ENCODE data around the gene TMEM14A. TPM values are rescaled to one million over a fixed set of nuclear protein-coding genes. Genes with fewer than 3 reads are reported as not detected.
"Not testable (repeated sequence)": the region's sequence is repeated elsewhere in the genome, so short reads cannot be mapped to it uniquely, and the experiment has no call there.

Gene TMEM14A
- total and polyA plus RNA-seq, 3 donors from 2014 or later = 23.7 to 33.4 (median 27.4) TPM

- 90 to 97% methylated on average over 2 of the region's 2 CpGs for WGBS, 2 donors
- H3K9me3 ChIP-seq = no peaks in the 10 kb centered on the region
- H3K4me1 ChIP-seq = no peaks in the 10 kb centered on the region
- no peaks in the 10 kb centered on the region for H3K36me3 ChIP-seq (ENCODE audit: low read depth, missing control alignments)
- no peak for DNase-seq
- TF ChIP-seq, protein P1, sequence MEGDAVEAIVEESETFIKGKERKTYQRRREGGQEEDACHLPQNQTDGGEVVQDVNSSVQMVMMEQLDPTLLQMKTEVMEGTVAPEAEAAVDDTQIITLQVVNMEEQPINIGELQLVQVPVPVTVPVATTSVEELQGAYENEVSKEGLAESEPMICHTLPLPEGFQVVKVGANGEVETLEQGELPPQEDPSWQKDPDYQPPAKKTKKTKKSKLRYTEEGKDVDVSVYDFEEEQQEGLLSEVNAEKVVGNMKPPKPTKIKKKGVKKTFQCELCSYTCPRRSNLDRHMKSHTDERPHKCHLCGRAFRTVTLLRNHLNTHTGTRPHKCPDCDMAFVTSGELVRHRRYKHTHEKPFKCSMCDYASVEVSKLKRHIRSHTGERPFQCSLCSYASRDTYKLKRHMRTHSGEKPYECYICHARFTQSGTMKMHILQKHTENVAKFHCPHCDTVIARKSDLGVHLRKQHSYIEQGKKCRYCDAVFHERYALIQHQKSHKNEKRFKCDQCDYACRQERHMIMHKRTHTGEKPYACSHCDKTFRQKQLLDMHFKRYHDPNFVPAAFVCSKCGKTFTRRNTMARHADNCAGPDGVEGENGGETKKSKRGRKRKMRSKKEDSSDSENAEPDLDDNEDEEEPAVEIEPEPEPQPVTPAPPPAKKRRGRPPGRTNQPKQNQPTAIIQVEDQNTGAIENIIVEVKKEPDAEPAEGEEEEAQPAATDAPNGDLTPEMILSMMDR (IDR thresholded peaks at IDR 0.05) = no peak
- no peak for TF ChIP-seq POLR2A (IDR thresholded peaks at IDR 0.05)
- no peaks in the 10 kb centered on the region for H3K27me3 ChIP-seq
- H3K27ac ChIP-seq = no peak overlapping the region
- intact Hi-C loops (cut with DNase I; ENCODE audit: low total_unique reads) = no loop called here
- no peak overlapping the region for H3K4me3 ChIP-seq
Measured at GRCh38 chr6:52697903-52698302, 27.0 kb downstream of the TMEM14A start.

- H3K27ac ChIP-seq = no peak overlapping the region
- no peaks in the 10 kb centered on the region for H3K27me3 ChIP-seq
- intact Hi-C loops (cut with DNase I; ENCODE audit: low total_unique reads) = no loop called here
- no peaks in the 10 kb centered on the region for H3K9me3 ChIP-seq
- H3K36me3 ChIP-seq (ENCODE audit: low read depth, missing control alignments) = no peaks in the 10 kb centered on the region
- TF ChIP-seq, protein P1 (IDR thresholded peaks at IDR 0.05) = no peak
- TF ChIP-seq POLR2A (IDR thresholded peaks at IDR 0.05) = no peak
- DNase-seq = no peak
- H3K4me1 ChIP-seq = no peaks in the 10 kb centered on the region
- H3K4me3 ChIP-seq = no peak overlapping the region
Measured at GRCh38 chr6:52704060-52704459, 33.1 kb downstream of the TMEM14A start.

DNA sequence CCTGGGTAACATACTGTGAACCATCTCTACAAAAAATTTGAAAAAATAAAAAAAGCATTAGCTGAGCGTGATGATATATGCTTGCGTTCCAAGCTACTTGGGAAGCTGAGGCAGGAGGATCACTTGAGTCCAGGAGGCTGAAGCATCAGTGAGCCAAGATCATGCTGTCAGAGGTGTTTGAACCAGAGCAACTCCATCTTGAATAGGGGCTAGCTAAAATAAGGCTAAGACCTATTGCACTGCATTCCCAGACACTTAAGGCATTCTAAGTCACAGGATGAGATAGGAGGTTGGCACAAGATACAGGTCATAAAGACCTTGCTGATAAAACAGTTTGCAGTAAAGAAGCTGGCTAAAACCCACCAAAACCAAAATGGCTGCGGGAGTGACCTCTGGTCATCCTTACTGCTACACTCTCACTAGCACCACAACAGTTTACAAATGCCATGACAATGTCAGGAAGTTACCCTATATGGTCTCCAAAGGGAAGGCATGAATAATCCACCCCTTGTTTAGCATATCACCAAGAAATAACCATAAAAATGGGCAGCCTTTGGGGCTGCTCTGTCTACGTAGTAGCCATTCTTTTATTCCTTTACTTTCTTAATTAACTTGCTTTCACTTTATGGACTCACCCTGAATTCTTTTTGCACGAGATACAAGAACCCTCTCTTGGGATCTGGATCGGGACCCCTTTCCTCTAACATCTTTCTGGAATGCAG lies 34.0 kb downstream of the TMEM14A start:
- DNase-seq; intact Hi-C loops (cut with DNase I; ENCODE audit: low total_unique reads); H3K4me3 ChIP-seq; H3K27ac ChIP-seq; H3K9me3 ChIP-seq; H3K36me3 ChIP-seq (ENCODE audit: low read depth, missing control alignments); H3K4me1 ChIP-seq; H3K27me3 ChIP-seq: not testable (repeated sequence)
- WGBS, 2 donors = 89 to 97% methylated on average over 6 of the region's 6 CpGs

DNA sequence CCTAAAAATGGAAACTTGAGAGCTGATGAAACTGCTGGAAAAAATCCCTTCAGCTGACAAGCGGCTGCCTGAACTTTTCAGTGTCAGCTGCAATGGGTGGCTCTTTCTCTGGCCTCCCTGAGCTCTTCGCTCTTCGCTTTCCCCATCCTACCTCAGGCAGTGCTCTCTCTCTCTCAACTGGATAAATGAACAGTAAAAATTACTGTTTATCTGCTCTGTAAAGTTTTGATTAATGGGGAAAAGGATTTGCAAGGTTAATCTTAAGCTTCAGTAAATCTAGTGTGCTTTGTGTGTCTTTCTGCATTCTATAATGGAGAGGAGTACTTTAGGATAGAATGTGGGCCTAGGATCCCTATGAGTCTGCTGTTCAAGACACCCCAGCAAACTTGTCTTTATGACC lies 35.1 kb downstream of the TMEM14A start:
- no peaks in the 10 kb centered on the region for H3K4me1 ChIP-seq
- 92% methylated on average over 3 of the region's 3 CpGs for WGBS, 2 donors
- no peaks in the 10 kb centered on the region for H3K9me3 ChIP-seq
- no peaks in the 10 kb centered on the region for H3K27me3 ChIP-seq
- intact Hi-C loops (cut with DNase I; ENCODE audit: low total_unique reads) = no loop called here
- no peaks in the 10 kb centered on the region for H3K36me3 ChIP-seq (ENCODE audit: low read depth, missing control alignments)
- H3K27ac ChIP-seq = no peak overlapping the region
- no peak for DNase-seq
- no peak for TF ChIP-seq POLR2A (IDR thresholded peaks at IDR 0.05)
- no peak overlapping the region for H3K4me3 ChIP-seq

- Histone ChIP-seq H3K36me3 (ENCODE audit: low read depth, missing control alignments) (no peaks in the 10 kb centered on the region), H3K9me3 (no peaks in the 10 kb centered on the region), H3K27ac (no peak overlapping the region), H3K27me3 (no peaks in the 10 kb centered on the region), H3K4me3 (no peak overlapping the region), H3K4me1 (no peaks in the 10 kb centered on the region)
- no peak for DNase-seq
- intact Hi-C loops (cut with DNase I; ENCODE audit: low total_unique reads) = no loop called here
- WGBS, 2 donors = 80 to 84% methylated on average over 3 of the region's 3 CpGs
- TF ChIP-seq POLR2A (IDR thresholded peaks at IDR 0.05) = no peak
- TF ChIP-seq, protein P1 (IDR thresholded peaks at IDR 0.05) = no peak
Measured at GRCh38 chr6:52707963-52708680, 37.2 kb downstream of the TMEM14A start.

Measured in testis (tissue), 3 donors.